Fibroblast of pulmonary artery (primary cell): Measurements from ENCODE around the gene CCNJ.

Experiments
- DNase-seq: peaks from one replicate; pipeline ENCODE4 v3.0.0-alpha.2; 2010; ENCODE audit warnings: low read depth
- H3K4me3 ChIP-seq: replicated peaks from 2 replicates; pipeline ENCODE4 v1.5.1; 2011; ENCODE audit warnings: low read depth, mild to moderate bottlenecking, control low read depth, low read length, moderate library complexity
- TF ChIP-seq, protein P1 (sequence below): IDR thresholded peaks from 2 replicates; pipeline ENCODE4 v1.5.1; 2011; ENCODE audit warnings: mild to moderate bottlenecking, control low read depth, low read length, inconsistent platforms; ENCODE audit errors: missing control alignments

The CCNJ gene

DNA sequence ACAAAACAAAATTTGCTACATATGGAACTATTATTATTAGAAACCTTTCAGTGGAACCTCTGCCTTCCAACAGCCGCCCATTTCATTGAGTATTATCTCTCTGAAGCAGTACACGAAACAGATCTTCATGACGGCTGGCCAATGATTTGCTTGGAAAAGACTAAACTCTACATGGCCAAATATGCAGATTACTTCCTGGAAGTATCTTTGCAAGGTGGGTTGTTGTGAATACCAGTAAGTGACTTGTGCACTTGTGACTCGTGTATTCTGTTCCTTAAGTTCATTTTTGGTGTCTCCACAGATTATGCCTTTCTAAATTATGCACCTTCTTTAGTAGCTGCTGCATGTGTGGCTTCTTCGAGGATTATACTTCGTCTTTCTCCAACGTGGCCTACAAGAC is 13.4 kb downstream of the CCNJ start:
- no peak for DNase-seq
- H3K4me3 ChIP-seq: no peak overlapping the region
- TF ChIP-seq, protein P1, sequence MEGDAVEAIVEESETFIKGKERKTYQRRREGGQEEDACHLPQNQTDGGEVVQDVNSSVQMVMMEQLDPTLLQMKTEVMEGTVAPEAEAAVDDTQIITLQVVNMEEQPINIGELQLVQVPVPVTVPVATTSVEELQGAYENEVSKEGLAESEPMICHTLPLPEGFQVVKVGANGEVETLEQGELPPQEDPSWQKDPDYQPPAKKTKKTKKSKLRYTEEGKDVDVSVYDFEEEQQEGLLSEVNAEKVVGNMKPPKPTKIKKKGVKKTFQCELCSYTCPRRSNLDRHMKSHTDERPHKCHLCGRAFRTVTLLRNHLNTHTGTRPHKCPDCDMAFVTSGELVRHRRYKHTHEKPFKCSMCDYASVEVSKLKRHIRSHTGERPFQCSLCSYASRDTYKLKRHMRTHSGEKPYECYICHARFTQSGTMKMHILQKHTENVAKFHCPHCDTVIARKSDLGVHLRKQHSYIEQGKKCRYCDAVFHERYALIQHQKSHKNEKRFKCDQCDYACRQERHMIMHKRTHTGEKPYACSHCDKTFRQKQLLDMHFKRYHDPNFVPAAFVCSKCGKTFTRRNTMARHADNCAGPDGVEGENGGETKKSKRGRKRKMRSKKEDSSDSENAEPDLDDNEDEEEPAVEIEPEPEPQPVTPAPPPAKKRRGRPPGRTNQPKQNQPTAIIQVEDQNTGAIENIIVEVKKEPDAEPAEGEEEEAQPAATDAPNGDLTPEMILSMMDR: no peak

GRCh38 chr10:96061232-96061631 is 17.8 kb downstream of the CCNJ start:
- TF ChIP-seq, protein P1: no peak
- DNase-seq: no peak
- H3K4me3 ChIP-seq: no peak overlapping the region

DNA sequence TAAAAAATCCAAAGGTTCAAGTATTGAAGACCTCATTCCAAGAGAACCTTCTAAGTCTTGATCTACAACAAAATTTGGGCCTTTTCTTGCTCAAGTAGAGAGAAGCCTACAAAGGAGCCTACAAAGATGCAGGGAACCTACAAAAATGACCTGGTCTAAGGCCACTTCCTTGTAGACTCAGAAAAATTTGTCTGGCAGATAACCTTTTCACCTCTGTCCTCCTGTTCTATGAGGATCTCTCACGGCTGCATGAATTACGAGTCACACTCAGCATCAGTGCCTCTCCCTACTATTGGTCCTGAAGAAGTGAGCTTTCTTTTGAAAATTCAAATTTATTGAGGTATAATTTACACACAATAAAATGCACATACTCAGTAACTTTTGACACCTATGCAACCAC is 29.3 kb downstream of the CCNJ start:
- no peak overlapping the region for H3K4me3 ChIP-seq
- DNase-seq: no peak
- TF ChIP-seq, protein P1: no peak

DNA sequence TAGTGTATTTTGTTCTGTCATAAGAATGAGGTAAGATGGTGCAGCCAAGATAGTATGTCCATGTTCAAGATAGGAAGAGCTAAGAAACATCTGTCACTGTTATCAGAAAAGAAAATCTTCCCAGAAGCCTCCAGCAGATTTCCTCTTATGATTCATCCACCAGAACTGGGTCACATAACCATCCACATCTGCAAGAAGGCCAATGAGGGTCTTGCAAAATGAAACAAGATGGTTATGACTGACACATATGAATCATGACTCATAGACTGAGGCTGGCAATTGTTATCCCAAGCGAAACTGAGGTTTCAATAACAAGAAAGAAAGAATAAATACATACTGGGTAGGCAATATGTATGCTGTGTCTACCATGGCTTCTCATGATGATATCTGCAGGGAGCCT is 30.3 kb downstream of the CCNJ start:
- TF ChIP-seq, protein P1: no peak
- no peak overlapping the region for H3K4me3 ChIP-seq
- peak; percentile 44 for DNase-seq

DNA sequence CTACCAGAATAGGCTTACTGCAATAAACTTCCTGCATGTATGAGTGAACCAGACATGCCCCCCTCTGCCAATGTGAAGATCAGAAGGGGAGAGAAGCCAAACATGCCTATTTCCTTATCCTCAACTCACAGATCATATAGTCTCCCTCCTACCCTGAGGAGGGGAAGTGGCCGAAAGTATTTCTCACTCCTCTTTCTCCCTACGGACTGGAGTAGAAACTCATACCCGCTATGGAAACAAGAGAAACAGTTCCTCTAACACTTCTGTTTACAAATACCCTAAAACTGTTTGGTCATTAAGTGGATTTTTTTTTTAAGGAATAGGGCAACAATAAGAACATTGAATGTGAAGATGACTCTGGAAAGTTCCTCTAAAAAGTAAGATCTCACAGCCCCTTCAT is 31.4 kb downstream of the CCNJ start:
- H3K4me3 ChIP-seq: no peak overlapping the region
- DNase-seq: no peak
- TF ChIP-seq, protein P1: no peak

DNA sequence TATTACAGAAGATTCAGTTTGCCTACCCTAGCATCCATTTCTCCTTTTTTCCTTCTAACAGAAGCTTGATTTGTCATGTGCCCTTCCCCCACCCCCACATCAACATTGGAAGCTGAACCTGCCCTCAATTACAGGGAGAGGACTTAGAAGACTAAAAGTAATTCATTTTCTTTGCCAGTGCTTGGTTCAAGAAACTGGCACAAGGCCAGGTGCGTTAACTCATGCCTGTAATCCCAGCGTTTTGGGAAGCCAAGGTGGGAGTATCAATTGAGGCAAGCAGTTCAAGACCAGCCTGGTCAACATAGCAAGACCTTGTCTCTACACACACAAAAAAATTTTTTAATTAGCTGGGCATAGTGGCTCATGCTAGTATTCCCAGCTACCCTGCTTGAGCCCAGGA is 32.6 kb downstream of the CCNJ start:
- no peak overlapping the region for H3K4me3 ChIP-seq

DNA sequence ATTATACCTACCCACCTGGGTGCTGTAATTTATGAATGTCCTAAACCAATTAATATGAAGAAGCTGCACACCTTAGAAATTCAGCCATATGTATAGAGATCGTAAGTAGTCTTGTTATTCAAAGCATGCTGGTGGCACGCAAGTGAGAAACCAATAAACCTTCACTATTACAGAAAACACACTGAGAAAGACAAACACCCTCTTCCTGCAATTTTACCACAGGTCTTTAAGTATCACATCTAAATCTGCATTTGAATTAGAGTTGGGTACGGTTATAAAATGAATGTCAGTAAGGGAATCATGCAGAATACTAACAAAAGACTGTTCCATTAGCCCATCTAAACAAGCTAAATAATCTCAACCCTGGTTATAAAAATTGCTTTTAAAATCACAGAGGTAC is 33.8 kb downstream of the CCNJ start:
- DNase-seq: no peak
- no peak overlapping the region for H3K4me3 ChIP-seq
- TF ChIP-seq, protein P1: no peak

More for the DNA sequence above, 32.6 kb downstream of the CCNJ start:
- TF ChIP-seq, protein P1: no peak
- DNase-seq: no peak
